H9 (cell line): ENCODE data around the gene CYP8B1. TPM values are rescaled to one million over a fixed set of nuclear protein-coding genes. Genes with fewer than 3 reads are reported as not detected.

Source experiments
- DNase-seq: peaks from one replicate; pipeline ENCODE4 v3.0.0-alpha.2; 2017
- H2AFZ ChIP-seq: one replicate; pipeline ENCODE4 v1.6.1; 2013; ENCODE audit warnings: mild to moderate bottlenecking, low read length, control low read depth, moderate library complexity
- H2AK5ac ChIP-seq: 2 replicates; pipeline ENCODE4 v1.6.1; 2013; ENCODE audit warnings: low read length, control low read depth, mixed read lengths; ENCODE audit not compliant: insufficient read length
- H2BK120ac ChIP-seq: one replicate; pipeline ENCODE4 v1.6.1; 2013; ENCODE audit warnings: low read depth, mild to moderate bottlenecking, low read length, control low read depth, inconsistent platforms; ENCODE audit not compliant: poor library complexity, severe bottlenecking
- H2BK12ac ChIP-seq: 2 replicates; pipeline ENCODE4 v1.6.1; 2013; ENCODE audit warnings: low read length, control low read depth, mixed read lengths, low read depth; ENCODE audit not compliant: insufficient read length
- H2BK15ac ChIP-seq: 2 replicates; pipeline ENCODE4 v1.6.1; 2013; ENCODE audit warnings: low read depth, low read length, control low read depth
- H2BK20ac ChIP-seq: one replicate; pipeline ENCODE4 v1.6.1; 2013; ENCODE audit warnings: low read depth, mild to moderate bottlenecking, low read length, control low read depth, inconsistent platforms; ENCODE audit not compliant: poor library complexity, severe bottlenecking
- H2BK5ac ChIP-seq: 2 replicates; pipeline ENCODE4 v1.6.1; 2013; ENCODE audit warnings: low read length, control low read depth, mixed read lengths; ENCODE audit not compliant: insufficient read length
- H3K14ac ChIP-seq: 2 replicates; pipeline ENCODE4 v1.6.1; 2013; ENCODE audit warnings: low read length, control low read depth; ENCODE audit not compliant: insufficient read depth
- H3K18ac ChIP-seq: 2 replicates; pipeline ENCODE4 v1.6.1; 2013; ENCODE audit warnings: low read depth, mild to moderate bottlenecking, mixed read lengths, low read length, control low read depth; ENCODE audit not compliant: insufficient read length
- H3K23ac ChIP-seq: 2 replicates; pipeline ENCODE4 v1.6.1; 2013; ENCODE audit warnings: low read length, control low read depth, mixed read lengths, low read depth; ENCODE audit not compliant: insufficient read length
- H3K23me2 ChIP-seq: 2 replicates; pipeline ENCODE4 v1.6.1; 2013; ENCODE audit warnings: low read depth, mild to moderate bottlenecking, mixed read lengths, low read length, control low read depth; ENCODE audit not compliant: insufficient read length, poor library complexity, severe bottlenecking
- H3K27ac ChIP-seq: 2 replicates; pipeline ENCODE4 v1.5.1; 2013; ENCODE audit warnings: low read length, control low read depth, mixed read lengths, low read depth; ENCODE audit not compliant: insufficient read length
- H3K27me3 ChIP-seq: 2 replicates; pipeline ENCODE4 v1.6.1; 2013; ENCODE audit warnings: low read length, control low read depth, inconsistent platforms; ENCODE audit not compliant: insufficient read depth
- H3K4ac ChIP-seq: 2 replicates; pipeline ENCODE4 v1.6.1; 2013; ENCODE audit warnings: low read depth, mild to moderate bottlenecking, control low read depth, inconsistent platforms, low read length, moderate library complexity
- H3K4me1 ChIP-seq: 2 replicates; pipeline ENCODE4 v1.6.1; 2013; ENCODE audit warnings: low read length, control low read depth, inconsistent platforms; ENCODE audit not compliant: insufficient read depth
- H3K4me2 ChIP-seq: 2 replicates; pipeline ENCODE4 v1.6.1; 2013; ENCODE audit warnings: low read length, control low read depth, mixed read lengths; ENCODE audit not compliant: insufficient read length, insufficient read depth
- H3K56ac ChIP-seq: 2 replicates; pipeline ENCODE4 v1.6.1; 2013; ENCODE audit warnings: low read depth, mild to moderate bottlenecking, mixed read lengths, low read length, control low read depth; ENCODE audit not compliant: insufficient read length
- H3K79me1 ChIP-seq: 2 replicates; pipeline ENCODE4 v1.6.1; 2013; ENCODE audit warnings: low read depth, mild to moderate bottlenecking, moderate library complexity, low read length, control low read depth, inconsistent platforms; ENCODE audit not compliant: insufficient read depth, poor library complexity, severe bottlenecking
- H3K79me2 ChIP-seq: 2 replicates; pipeline ENCODE4 v1.6.1; 2013; ENCODE audit warnings: low read length, control low read depth, inconsistent platforms; ENCODE audit not compliant: insufficient read depth
- H3K9ac ChIP-seq: 2 replicates; pipeline ENCODE4 v1.6.1; 2013; ENCODE audit warnings: low read length, control low read depth, mixed read lengths; ENCODE audit not compliant: insufficient read length; ENCODE audit errors: extremely low read depth
- H3K9me3 ChIP-seq: one replicate; pipeline ENCODE4 v1.6.1; 2013; ENCODE audit warnings: low read depth, low read length, inconsistent platforms; ENCODE audit not compliant: control insufficient read depth
- H3T11ph ChIP-seq: one replicate; pipeline ENCODE4 v1.6.1; 2013; ENCODE audit warnings: mild to moderate bottlenecking, low read length, control low read depth, inconsistent platforms
- H4K20me1 ChIP-seq: one replicate; pipeline ENCODE4 v1.6.1; 2013; ENCODE audit not compliant: control insufficient read depth, insufficient read length, insufficient read depth
- H4K5ac ChIP-seq: 2 replicates; pipeline ENCODE4 v1.6.1; 2013; ENCODE audit warnings: low read depth, mild to moderate bottlenecking, mixed read lengths, low read length, control low read depth; ENCODE audit not compliant: insufficient read length
- H4K8ac ChIP-seq: replicated peaks from 2 replicates; pipeline ENCODE4 v1.6.1; 2013; ENCODE audit warnings: low read length, control low read depth, mixed read lengths, low read depth; ENCODE audit not compliant: insufficient read length
- H4K91ac ChIP-seq: 2 replicates; pipeline ENCODE4 v1.6.1; 2013; ENCODE audit warnings: low read depth, mild to moderate bottlenecking, moderate library complexity, mixed read lengths, low read length, control low read depth; ENCODE audit not compliant: insufficient read length
- H3K27ac Mint-ChIP-seq, 3 experiments: 2 replicates in 2 of 3; 3 replicates in 1 of 3; pipeline ENCODE4 v1.8.0; 2020 to 2021; ENCODE audit warnings: mixed read lengths in 3 of 3, mild to moderate bottlenecking in 1 of 3, moderate library complexity in 1 of 3
- H3K27me3 Mint-ChIP-seq: 2 replicates; pipeline ENCODE4 v1.8.0; 2021; ENCODE audit warnings: low read depth, mild to moderate bottlenecking, moderate library complexity, mixed read lengths
- H3K36me3 Mint-ChIP-seq, 3 experiments: 2 replicates in 2 of 3; 3 replicates in 1 of 3; pipeline ENCODE4 v1.8.0; 2020 to 2021; ENCODE audit warnings: low read depth in 3 of 3, mixed read lengths in 3 of 3; ENCODE audit not compliant: insufficient read depth in 1 of 3
- H3K4me1 Mint-ChIP-seq, 2 experiments: 2 replicates each; pipeline ENCODE4 v1.8.0; 2020; ENCODE audit warnings: mixed read lengths in 2 of 2
- H3K4me3 Mint-ChIP-seq, 2 experiments: 2 replicates in 1 of 2; 3 replicates in 1 of 2; pipeline ENCODE4 v1.8.0; 2020 to 2021; ENCODE audit warnings: mild to moderate bottlenecking in 2 of 2, mixed read lengths in 2 of 2, moderate library complexity in 1 of 2
- H3K9me3 Mint-ChIP-seq, 2 experiments: 2 replicates in 1 of 2; 3 replicates in 1 of 2; pipeline ENCODE4 v1.8.0; 2020; ENCODE audit warnings: mild to moderate bottlenecking in 2 of 2, mixed read lengths in 2 of 2, moderate library complexity in 1 of 2
- CTCF ChIP-seq: fragments of 200-600 bp; sonication (generic); conservative IDR thresholded peaks from 3 replicates; pipeline ENCODE4 v1.8.0; 2021; ENCODE audit warnings: antibody characterized with exemption, mild to moderate bottlenecking
- WGBS: extraction: QIAGEN DNeasy Blood & Tissue Kit; methylation state at CpG from one replicate; pipeline ENCODE4 v1.1.7; 2013; ENCODE audit warnings: missing lambda C conversion rate, low lambda C conversion rate, mixed read lengths; ENCODE audit not compliant: insufficient read length; ENCODE audit errors: extremely low coverage; 5-methylcytosine and 5-hydroxymethylcytosine counted together
- total RNA-seq: library from RNA; stranded (reverse); gene quantifications from 2 replicates; pipeline ENCODE4 v1.2.1, GENCODE V29; 2021

Gene CYP8B1
- total RNA-seq, 1 experiment from 2014 or later, result not detected

DNA sequence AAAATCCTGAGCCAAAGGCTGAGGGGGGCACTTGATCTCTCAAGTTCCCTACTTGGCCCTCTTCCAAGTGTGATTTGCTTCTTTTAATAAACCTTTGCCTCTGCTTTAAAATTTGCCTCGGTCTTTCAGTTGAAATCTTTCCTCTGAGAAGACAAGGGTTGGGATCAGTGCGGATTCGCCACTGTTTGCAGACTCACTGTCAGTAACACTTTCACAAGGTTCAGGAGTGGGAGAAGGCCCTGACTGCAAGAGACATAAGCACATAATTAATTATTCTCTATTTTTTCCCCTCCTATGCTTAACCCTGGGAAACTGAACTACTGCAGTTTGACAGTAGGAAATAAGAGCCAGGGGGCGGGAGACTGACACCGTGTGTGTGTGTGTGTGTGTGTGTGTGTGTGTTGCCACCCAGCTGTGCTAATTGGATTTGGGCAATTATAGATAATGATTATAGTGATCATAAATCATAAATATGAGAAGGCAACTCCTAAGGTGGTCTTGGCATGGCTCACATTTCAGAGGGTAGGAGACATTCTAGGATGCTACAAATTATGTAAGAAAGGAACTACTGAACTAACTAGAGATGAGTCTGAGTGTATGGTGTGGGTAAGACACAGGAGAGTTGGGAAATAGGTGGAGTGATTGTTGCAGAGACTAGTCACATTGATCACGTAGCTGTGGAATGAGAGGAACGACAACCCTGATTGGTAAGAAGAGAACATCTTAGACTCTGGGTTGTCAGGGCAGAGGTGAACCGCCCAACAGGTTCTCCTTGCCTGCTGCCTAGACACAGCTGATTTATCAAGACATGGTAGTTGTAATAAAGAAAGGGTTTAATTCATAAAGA is 24.8 kb upstream of the CYP8B1 start:
- H4K91ac ChIP-seq, result no peak overlapping the region
- H3K27me3 ChIP-seq, result no peaks in the 10 kb centered on the region
- no CpG with 5 or more reads among the region's 8 CpGs for WGBS
- H3K23ac ChIP-seq, result no peak overlapping the region
- H3K9ac ChIP-seq, result no peak overlapping the region
- no peak overlapping the region for H3T11ph ChIP-seq
- no peak overlapping the region for H2BK12ac ChIP-seq
- H4K5ac ChIP-seq, result no peak overlapping the region
- H3K4me2 ChIP-seq, result no peak overlapping the region
- peaks cover 17% of the 10 kb centered on the region in 2 experiments for H3K4me1 Mint-ChIP-seq
- H4K8ac ChIP-seq, result no peak overlapping the region
- TF ChIP-seq CTCF, result no peak
- no peak overlapping the region for H2BK5ac ChIP-seq
- peaks cover 2 to 8% of the 10 kb centered on the region in 2 experiments; a peak in 4 of 5 replicates for H3K9me3 Mint-ChIP-seq
- no peak overlapping the region for H2BK15ac ChIP-seq
- no peak overlapping the region for H3K27ac ChIP-seq
- H2BK20ac ChIP-seq, result no peak overlapping the region
- no peak overlapping the region for H2AK5ac ChIP-seq
- no peaks in the 10 kb centered on the region for H3K23me2 ChIP-seq
- H3K79me1 ChIP-seq, result no peaks in the 10 kb centered on the region
- peaks cover 0 to 3% (median 0%) of the 10 kb centered on the region in 3 experiments; a peak in 3 of 7 replicates for H3K36me3 Mint-ChIP-seq
- H3K4me1 ChIP-seq, result no peaks in the 10 kb centered on the region; the same call in 1 of the 2 replicates
- no peak overlapping the region for H2AFZ ChIP-seq
- no peak overlapping the region for H2BK120ac ChIP-seq
- H3K27ac Mint-ChIP-seq, result peak overlapping the region in 1 of 3 experiments; percentile 28; a peak in 1 of 7 replicates
- H3K4ac ChIP-seq, result no peak overlapping the region
- no peak overlapping the region for H3K56ac ChIP-seq
- no peak overlapping the region for H3K18ac ChIP-seq
- H3K9me3 ChIP-seq, result no peaks in the 10 kb centered on the region
- H4K20me1 ChIP-seq, result no peaks in the 10 kb centered on the region
- H3K14ac ChIP-seq, result no peak overlapping the region
- H3K4me3 Mint-ChIP-seq, result no peak overlapping the region
- H3K79me2 ChIP-seq, result no peaks in the 10 kb centered on the region
- no peak for DNase-seq
- H3K27me3 Mint-ChIP-seq, result peaks cover 4% of the 10 kb centered on the region; the same call in 1 of the 2 replicates
